Suprapubic skin (tissue), 4 donors: Measurements from ENCODE around the gene NECTIN3. TPM values are rescaled to one million over a fixed set of nuclear protein-coding genes. Genes with fewer than 3 reads are reported as not detected.

Experiments used
- DNase-seq, 2 donors: peaks; one replicate each; pipeline ENCODE4 v3.0.0-alpha.2; 2019; ENCODE audit warnings: low spot score in 2 of 2
- H3K27ac ChIP-seq: fragments of 200-600 bp; sonication (generic); one replicate; pipeline ENCODE4 v1.5.1; 2019
- H3K27me3 ChIP-seq: fragments of 200-600 bp; sonication (generic); one replicate; pipeline ENCODE4 v1.5.1; 2019
- H3K36me3 ChIP-seq: fragments of 200-600 bp; sonication (generic); one replicate; pipeline ENCODE4 v1.5.1; 2019
- H3K4me1 ChIP-seq: fragments of 200-600 bp; sonication (generic); one replicate; pipeline ENCODE4 v1.5.1; 2019
- H3K4me3 ChIP-seq: fragments of 200-600 bp; sonication (generic); one replicate; pipeline ENCODE4 v1.5.1; 2019; ENCODE audit warnings: mild to moderate bottlenecking
- H3K9me3 ChIP-seq: fragments of 200-600 bp; sonication (generic); one replicate; pipeline ENCODE4 v1.5.1; 2019
- CTCF ChIP-seq, 2 donors: fragments of 200-600 bp in 1 of 2; fragments of 450-650 bp in 1 of 2; sonication (generic) in 1 of 2; IDR thresholded peaks; one replicate each; pipeline ENCODE4 v1.5.1; 2016 to 2019; ENCODE audit warnings: antibody characterized with exemption in 2 of 2, mild to moderate bottlenecking in 1 of 2, moderate library complexity in 1 of 2
- EP300 ChIP-seq: sonication (generic); formaldehyde crosslinking; IDR thresholded peaks from one replicate; pipeline ENCODE4 v1.6.1; 2017; ENCODE audit warnings: antibody characterized with exemption
- POLR2A ChIP-seq, 2 donors: fragments of 450-650 bp; IDR thresholded peaks; one replicate each; pipeline ENCODE4 v1.6.1; 2017; ENCODE audit warnings: antibody characterized with exemption in 2 of 2, mild to moderate bottlenecking in 2 of 2, moderate library complexity in 2 of 2
- POLR2AphosphoS5 ChIP-seq, 3 donors: sonication (generic); formaldehyde crosslinking; IDR thresholded peaks; one replicate each; pipeline ENCODE4 v1.6.1; 2017; ENCODE audit warnings: antibody characterized with exemption in 3 of 3
- WGBS: methylation state at CpG from one replicate; pipeline ENCODE4 v1.1.5; 2018; 5-methylcytosine and 5-hydroxymethylcytosine counted together
- total RNA-seq, 4 donors: library from RNA; depleted of rRNA; stranded (reverse); fragments of >200 nt; gene quantifications; one replicate each; pipeline ENCODE4 v1.1.0, GENCODE V29; 2016

Gene NECTIN3
- total RNA-seq, 4 donors from 2014 or later: 4.7 to 11.9 (median 7.6) TPM

DNA sequence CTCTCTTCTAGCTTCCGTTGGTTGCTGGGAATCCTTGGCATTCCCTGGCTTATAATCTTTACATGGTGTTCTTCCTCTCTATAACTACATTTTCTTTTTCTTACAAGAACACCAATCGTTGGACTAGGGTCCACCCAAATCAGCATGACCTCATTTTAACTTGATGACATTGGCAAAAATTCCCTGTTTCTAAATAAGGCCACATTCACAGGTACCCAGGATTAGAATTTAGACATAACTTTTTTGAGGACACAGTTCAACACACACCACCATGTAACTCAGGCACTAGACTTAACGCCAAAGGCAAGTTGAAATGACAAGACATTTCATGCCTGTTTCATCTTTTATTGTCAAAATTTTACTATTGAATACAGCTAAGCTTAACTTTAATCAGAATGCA lies 93.0 kb downstream of the NECTIN3 start:
- no peak for DNase-seq
- Histone ChIP-seq H3K9me3 (no peaks in the 10 kb centered on the region), H3K36me3 (no peaks in the 10 kb centered on the region), H3K27ac (no peak overlapping the region), H3K27me3 (no peaks in the 10 kb centered on the region), H3K4me1 (no peaks in the 10 kb centered on the region), H3K4me3 (no peak overlapping the region)
- 84% methylated on average over 3 of the region's 3 CpGs for WGBS
- TF ChIP-seq POLR2AphosphoS5 (IDR thresholded peaks at IDR 0.05) (no peak), CTCF (IDR thresholded peaks at IDR 0.05) (no peak), EP300 (no peak), POLR2A (IDR thresholded peaks at IDR 0.05) (no peak)

DNA sequence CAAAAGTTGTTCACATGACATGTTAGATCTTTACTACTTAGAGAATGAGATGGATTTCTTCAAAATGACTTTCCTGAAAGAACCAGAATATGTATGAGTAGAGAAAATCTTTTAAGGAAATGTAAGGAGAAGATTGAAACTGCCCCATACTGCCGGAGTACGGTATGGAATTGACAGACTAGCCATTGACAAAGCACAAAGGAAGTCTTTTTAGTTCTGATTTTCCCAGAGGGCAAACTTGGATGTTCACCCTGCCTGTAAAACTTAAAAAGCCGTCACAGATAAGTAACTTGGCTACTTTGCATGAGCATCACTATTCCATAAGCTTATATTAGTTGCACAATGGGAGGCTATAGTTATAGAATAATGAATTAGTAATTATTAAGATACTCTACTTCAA lies 93.8 kb downstream of the NECTIN3 start:
- no peak for DNase-seq
- no peaks in the 10 kb centered on the region for H3K27me3 ChIP-seq
- TF ChIP-seq CTCF (IDR thresholded peaks at IDR 0.05): no peak
- TF ChIP-seq POLR2AphosphoS5 (IDR thresholded peaks at IDR 0.05): no peak
- no peak for TF ChIP-seq POLR2A (IDR thresholded peaks at IDR 0.05)
- no peak for TF ChIP-seq EP300
- H3K4me1 ChIP-seq: no peaks in the 10 kb centered on the region
- no peak overlapping the region for H3K4me3 ChIP-seq
- 69% methylated on average over 3 of the region's 3 CpGs for WGBS
- H3K36me3 ChIP-seq: no peaks in the 10 kb centered on the region
- no peak overlapping the region for H3K27ac ChIP-seq
- no peaks in the 10 kb centered on the region for H3K9me3 ChIP-seq

DNA sequence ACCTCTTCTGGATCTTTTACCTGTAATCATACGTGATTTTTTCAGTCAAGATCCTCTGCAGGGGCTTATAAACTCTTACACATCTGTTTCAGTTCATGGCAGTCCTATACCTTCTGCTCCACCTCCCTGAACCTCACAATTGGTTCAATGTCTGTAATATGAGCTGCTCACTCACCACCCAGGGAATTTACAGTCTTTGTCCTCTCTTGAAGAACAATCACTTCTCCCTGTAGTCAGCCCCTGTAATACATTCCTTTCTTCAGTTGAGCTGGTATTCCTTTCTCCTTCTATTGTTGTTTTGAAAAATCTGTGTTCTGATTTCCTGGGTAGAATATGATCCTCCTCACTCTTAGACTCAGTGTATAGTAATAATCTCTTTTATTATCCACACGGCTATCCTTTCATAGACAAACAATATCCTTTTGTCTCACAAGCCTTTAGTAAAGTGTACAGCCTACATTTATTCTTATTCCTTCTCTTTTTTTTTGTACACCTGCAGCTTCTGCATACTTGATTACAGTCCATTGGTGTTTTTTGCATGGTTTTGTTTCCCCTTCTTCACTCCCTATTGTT lies 101.8 kb downstream of the NECTIN3 start:
- 70% methylated on average over 2 of the region's 2 CpGs for WGBS
- DNase-seq: no peak
- Histone ChIP-seq H3K9me3 (no peaks in the 10 kb centered on the region), H3K4me3 (no peak overlapping the region), H3K36me3 (no peaks in the 10 kb centered on the region), H3K27ac (no peak overlapping the region), H3K4me1 (no peaks in the 10 kb centered on the region), H3K27me3 (no peaks in the 10 kb centered on the region)
- TF ChIP-seq CTCF (IDR thresholded peaks at IDR 0.05) (no peak), EP300 (no peak), POLR2AphosphoS5 (IDR thresholded peaks at IDR 0.05) (no peak), POLR2A (IDR thresholded peaks at IDR 0.05) (no peak)

- no peak for TF ChIP-seq CTCF (IDR thresholded peaks at IDR 0.05)
- TF ChIP-seq POLR2AphosphoS5 (IDR thresholded peaks at IDR 0.05): no peak
- no peak for TF ChIP-seq POLR2A (IDR thresholded peaks at IDR 0.05)
- TF ChIP-seq EP300: no peak
- 73% methylated on average over 1 of the region's 1 CpG for WGBS
- no peak for DNase-seq
- Histone ChIP-seq H3K4me1 (no peaks in the 10 kb centered on the region), H3K9me3 (no peaks in the 10 kb centered on the region), H3K27me3 (no peaks in the 10 kb centered on the region), H3K27ac (no peak overlapping the region), H3K36me3 (no peaks in the 10 kb centered on the region), H3K4me3 (no peak overlapping the region)
Measured at GRCh38 chr3:111173906-111174305, 102.3 kb downstream of the NECTIN3 start.

GRCh38 chr3:111190518-111190917 lies 118.9 kb downstream of the NECTIN3 start:
- no peaks in the 10 kb centered on the region for H3K27me3 ChIP-seq
- 92% methylated on average over 2 of the region's 2 CpGs for WGBS
- no peak for TF ChIP-seq CTCF (IDR thresholded peaks at IDR 0.05)
- no peak for TF ChIP-seq POLR2AphosphoS5 (IDR thresholded peaks at IDR 0.05)
- no peak for TF ChIP-seq EP300
- TF ChIP-seq POLR2A (IDR thresholded peaks at IDR 0.05): no peak
- DNase-seq: no peak
- H3K4me1 ChIP-seq: no peaks in the 10 kb centered on the region
- no peaks in the 10 kb centered on the region for H3K9me3 ChIP-seq
- no peak overlapping the region for H3K4me3 ChIP-seq
- H3K27ac ChIP-seq: no peak overlapping the region
- no peaks in the 10 kb centered on the region for H3K36me3 ChIP-seq
